Activated T-cell treated with anti-CD3 and anti-CD28 coated beads for 48 hours (primary cell): ENCODE results near the gene POU2AF1.

Experiments
- DNase-seq: peaks from one replicate; pipeline ENCODE4 v3.0.0-alpha.2; 2020; ENCODE audit warnings: low read depth

Gene POU2AF1

GRCh38 chr11:111360150-111361043 lies 18.7 kb downstream of the POU2AF1 start:
- DNase-seq, result no peak

GRCh38 chr11:111359223-111360149 lies 19.6 kb downstream of the POU2AF1 start:
- DNase-seq, result no peak

- no peak for DNase-seq
Measured at GRCh38 chr11:111358038-111359001, 20.8 kb downstream of the POU2AF1 start.

- no peak for DNase-seq
Measured at GRCh38 chr11:111357150-111358037, 21.7 kb downstream of the POU2AF1 start.

- DNase-seq, result no peak
Measured at GRCh38 chr11:111356660-111357048, 22.4 kb downstream of the POU2AF1 start.

- DNase-seq, result no peak
Measured at GRCh38 chr11:111355956-111356659, 23.0 kb downstream of the POU2AF1 start.

GRCh38 chr11:111355101-111355500 lies 24.0 kb downstream of the POU2AF1 start:
- DNase-seq, result no peak

- no peak for DNase-seq
Measured at GRCh38 chr11:111354601-111354891, 24.5 kb downstream of the POU2AF1 start.

- no peak for DNase-seq
Measured at GRCh38 chr11:111353776-111354600, 25.1 kb downstream of the POU2AF1 start.

GRCh38 chr11:111352935-111353710 lies 26.0 kb downstream of the POU2AF1 start:
- DNase-seq, result no peak

GRCh38 chr11:111352231-111352746 lies 26.8 kb downstream of the POU2AF1 start:
- DNase-seq, result no peak

- DNase-seq, result no peak
Measured at GRCh38 chr11:111351374-111352055, 27.6 kb downstream of the POU2AF1 start.

- no peak for DNase-seq
Measured at GRCh38 chr11:111350811-111351210, 28.3 kb downstream of the POU2AF1 start.

- no peak for DNase-seq
Measured at GRCh38 chr11:111349191-111349695, 29.8 kb downstream of the POU2AF1 start.

GRCh38 chr11:111348147-111348546 lies 30.9 kb downstream of the POU2AF1 start:
- no peak for DNase-seq

GRCh38 chr11:111347723-111348115 lies 31.4 kb downstream of the POU2AF1 start:
- no peak for DNase-seq

GRCh38 chr11:111347002-111347722 lies 31.9 kb downstream of the POU2AF1 start:
- DNase-seq, result no peak
